Epithelial cell of esophagus (primary cell): ENCODE results near the gene TNFRSF25.

Experiments
- DNase-seq: peaks from one replicate; pipeline ENCODE4 v3.0.0; 2010; ENCODE audit warnings: low read depth
- H3K4me3 ChIP-seq: 2 replicates; pipeline ENCODE4 v1.5.1; 2011; ENCODE audit warnings: mild to moderate bottlenecking, low read length, control low read depth
- TF ChIP-seq, protein P1 (sequence below): IDR thresholded peaks from 2 replicates; pipeline ENCODE4 v1.5.1; 2011; ENCODE audit warnings: low read depth, mild to moderate bottlenecking, low read length, control low read depth, inconsistent platforms; ENCODE audit not compliant: insufficient read depth; ENCODE audit errors: missing control alignments

Gene TNFRSF25

DNA sequence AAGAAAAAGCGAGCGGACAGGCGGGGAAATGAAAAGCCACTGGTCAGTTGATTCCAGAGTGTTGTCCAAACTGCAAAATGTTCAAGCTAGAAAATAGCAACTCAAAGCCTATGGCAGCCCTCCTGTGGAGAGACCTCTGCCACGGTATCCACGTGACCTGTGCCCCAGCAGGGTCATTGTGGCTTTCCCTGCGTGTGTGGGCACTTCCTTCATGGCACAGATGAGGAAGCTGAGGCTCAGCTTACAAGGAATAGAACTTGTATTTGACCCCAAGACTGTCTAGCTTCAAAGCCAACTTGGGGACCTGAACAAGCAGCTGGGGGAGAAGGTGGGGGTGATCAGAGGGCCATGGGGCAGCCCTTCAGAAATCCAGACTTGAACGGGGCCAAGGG lies 41.1 kb upstream of the TNFRSF25 start:
- no peak for DNase-seq
- no peak overlapping the region for H3K4me3 ChIP-seq
- TF ChIP-seq, protein P1, sequence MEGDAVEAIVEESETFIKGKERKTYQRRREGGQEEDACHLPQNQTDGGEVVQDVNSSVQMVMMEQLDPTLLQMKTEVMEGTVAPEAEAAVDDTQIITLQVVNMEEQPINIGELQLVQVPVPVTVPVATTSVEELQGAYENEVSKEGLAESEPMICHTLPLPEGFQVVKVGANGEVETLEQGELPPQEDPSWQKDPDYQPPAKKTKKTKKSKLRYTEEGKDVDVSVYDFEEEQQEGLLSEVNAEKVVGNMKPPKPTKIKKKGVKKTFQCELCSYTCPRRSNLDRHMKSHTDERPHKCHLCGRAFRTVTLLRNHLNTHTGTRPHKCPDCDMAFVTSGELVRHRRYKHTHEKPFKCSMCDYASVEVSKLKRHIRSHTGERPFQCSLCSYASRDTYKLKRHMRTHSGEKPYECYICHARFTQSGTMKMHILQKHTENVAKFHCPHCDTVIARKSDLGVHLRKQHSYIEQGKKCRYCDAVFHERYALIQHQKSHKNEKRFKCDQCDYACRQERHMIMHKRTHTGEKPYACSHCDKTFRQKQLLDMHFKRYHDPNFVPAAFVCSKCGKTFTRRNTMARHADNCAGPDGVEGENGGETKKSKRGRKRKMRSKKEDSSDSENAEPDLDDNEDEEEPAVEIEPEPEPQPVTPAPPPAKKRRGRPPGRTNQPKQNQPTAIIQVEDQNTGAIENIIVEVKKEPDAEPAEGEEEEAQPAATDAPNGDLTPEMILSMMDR: no peak

DNA sequence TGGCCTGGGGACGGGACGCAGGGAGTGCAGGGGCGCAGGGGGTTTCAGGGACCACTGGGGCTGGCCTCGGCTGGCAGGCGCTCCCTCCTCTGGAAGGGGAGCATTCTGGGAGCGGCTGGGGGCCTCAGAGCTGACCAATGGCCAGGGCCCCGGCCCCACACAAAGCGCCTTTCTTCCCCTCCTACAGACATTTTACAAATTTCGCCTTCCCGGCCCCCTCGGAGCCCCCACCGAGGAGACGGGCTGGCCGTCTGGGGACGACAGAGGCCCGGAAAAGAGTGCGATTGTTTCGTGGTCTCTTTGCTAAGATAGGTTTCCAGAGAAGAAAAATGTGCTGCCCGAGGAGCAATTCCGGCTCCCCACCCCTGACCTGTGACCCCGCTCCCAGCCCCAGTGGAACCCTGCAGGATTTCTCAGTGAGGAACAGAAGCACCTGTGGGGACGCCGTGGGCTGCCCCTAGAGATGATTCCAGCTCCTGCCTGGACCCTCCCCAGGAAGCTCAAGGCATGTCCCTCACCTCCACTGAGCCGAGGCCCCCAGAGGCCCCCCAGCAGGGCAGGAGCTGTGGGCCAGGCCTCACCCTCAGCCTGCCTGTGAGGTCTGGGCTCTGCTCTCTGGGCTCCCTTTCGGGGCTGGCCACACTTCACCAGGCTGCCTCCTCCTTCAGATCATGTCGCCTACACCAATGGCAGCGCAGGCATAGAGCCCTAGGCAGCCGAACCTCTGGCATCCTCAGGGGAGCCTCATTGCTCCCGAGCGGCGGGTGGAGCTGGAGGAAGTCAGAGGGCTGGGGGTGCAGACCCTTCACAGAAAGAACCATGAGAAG lies 40.5 kb upstream of the TNFRSF25 start:
- TF ChIP-seq, protein P1: no peak
- H3K4me3 ChIP-seq: no peak overlapping the region
- DNase-seq: no peak

DNA sequence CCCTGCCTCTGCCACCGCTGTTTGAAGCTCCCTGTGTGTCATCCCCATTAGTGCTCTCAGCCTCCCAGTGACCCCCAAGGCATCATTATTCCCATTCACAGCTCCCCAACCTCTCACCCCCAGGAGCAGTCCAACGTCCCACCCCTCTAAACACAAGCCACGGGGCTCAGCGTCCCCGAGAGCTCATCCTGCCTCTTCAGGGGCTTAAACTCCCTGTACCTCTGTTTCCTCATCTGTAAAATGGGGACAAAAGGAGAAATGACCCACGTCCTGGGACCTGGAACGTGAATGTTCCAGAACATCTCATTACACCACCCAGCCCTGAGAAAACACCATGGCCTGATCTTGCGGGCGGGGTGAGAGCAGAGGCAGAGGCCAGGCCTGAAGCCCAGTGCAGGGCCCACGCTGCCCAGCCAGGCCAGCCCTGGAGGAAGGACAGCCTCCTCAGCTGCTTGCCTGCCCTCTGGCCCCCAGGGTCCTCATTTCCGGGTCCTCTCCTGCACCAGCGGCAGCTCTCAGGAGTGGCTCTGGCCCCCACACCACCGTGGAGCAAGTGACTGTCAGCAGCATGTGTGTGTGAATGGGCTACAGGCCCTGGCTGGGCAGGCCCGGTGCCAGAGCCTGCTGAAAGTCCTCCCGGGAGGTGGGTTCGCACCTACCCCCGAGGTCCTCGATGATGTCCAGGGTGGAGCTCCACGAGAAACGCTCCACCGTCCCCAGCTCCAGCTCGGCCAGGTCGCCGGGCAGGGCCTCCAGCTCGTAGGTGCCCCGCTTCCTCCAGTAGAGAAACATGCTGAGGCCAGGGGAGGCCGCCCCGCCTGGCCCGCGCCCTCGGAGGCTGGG lies 39.6 kb upstream of the TNFRSF25 start:
- H3K4me3 ChIP-seq: no peak overlapping the region
- TF ChIP-seq, protein P1: no peak
- DNase-seq: no peak

DNA sequence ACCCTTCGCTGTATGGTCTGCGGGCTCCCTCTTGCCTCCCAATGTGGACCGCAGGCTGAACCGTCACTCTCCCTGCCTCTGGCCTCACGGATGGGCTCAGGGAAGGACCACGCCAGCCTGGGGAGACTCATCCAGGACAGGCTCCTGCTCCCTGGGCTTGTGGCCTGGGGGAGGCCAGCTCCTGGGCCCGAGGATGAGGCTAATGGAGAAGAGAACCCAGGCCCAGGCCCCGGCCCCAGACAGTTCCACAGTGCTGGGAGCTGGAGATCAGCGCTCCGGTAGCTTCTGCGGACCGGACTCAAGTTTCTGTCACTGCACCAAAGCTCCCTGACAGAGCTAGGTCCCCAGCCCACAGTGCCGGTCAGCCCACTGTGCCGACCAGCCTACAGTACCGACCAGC lies 38.9 kb upstream of the TNFRSF25 start:
- DNase-seq: no peak
- no peak overlapping the region for H3K4me3 ChIP-seq
- TF ChIP-seq, protein P1: no peak

DNA sequence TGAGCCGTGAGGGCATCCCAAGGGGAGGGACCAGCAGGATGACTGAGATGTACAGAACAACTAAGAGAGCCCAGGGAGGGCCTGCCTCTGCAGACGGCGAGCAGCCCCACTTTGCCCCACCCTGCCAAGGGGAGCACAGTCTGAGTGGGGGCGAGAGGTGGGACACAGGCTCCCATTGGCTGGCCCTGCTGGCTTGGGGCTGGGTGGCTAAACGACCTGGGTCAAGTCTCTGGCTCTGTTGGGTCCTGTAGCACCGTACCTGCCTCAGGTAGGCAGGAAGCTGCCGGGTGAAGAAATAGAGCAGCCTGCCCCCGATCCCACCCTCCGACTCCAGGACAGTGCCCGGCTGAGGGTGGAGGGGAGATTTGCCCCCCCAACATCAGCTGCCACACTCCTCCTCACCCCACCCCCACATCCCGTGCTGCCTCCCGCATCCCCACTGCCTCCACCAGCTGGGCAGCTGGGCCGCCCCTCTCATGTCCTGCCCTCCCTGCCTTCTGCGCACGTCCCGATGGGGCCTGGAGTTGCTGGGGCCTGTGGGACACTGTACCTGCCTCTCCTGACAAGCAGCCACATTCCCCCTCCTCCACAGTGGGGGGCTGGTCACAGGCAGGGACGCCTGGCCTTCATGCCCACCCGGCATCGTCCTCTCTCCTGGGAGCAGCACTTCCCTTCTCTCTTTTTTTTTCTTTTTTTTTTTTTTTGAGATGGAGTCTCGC lies 38.1 kb upstream of the TNFRSF25 start:
- TF ChIP-seq, protein P1: no peak
- DNase-seq: no peak
- H3K4me3 ChIP-seq: no peak overlapping the region

DNA sequence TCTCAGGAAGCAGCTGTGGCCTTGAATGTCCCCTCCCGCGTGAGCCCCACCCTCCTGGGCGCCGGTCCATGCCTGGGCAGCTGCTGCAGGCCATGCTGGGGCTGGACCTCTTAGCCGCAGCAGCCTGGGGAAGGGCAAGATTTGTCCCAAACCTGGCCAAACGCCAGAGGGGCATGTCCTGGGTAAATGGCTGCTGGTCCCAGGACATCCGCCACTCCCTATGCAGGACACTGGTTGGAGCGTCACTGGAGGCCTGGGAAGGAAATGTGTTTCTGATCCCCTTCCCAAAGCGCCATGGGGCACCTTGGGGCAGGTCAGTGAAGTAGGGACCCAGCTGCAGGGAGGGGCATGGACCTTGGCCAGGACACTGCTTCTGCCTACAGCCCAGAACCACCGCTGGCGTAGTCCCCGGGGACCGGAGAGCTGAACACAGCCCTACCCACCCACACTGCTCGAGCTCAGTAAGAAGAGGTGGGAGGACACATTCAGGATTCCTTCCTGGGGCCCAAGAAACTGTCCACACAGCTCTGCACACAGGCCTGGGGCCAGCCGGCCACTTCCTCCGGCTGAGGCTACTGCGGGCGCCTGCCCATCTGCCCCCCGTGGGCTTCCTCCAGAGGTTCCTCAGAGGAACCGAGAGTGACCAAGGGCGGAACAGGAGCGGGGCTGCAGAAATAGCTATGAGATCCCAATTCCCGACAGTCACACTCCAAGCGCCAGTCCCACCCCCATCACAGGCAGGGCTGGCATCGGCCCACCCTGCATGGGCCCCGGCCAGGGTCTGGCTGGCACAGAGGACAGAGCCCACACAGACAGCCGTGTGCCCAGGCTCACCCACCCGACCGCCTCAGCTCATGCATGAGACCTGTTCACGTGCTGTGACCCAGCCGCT lies 36.3 kb upstream of the TNFRSF25 start:
- DNase-seq: no peak
- no peak overlapping the region for H3K4me3 ChIP-seq
- TF ChIP-seq, protein P1: no peak
